HEK293 (cell line): Measurements from ENCODE around the gene SYNE1.

Experiments used
- CTCF ChIA-PET: fragments of 350-600 bp; formaldehyde crosslinking; extraction: SDS; loops from one replicate; lab custom pipeline; 2021; ENCODE audit warnings: antibody characterized with exemption; lab: Yijun Ruan, JAX
- POLR2A ChIA-PET: fragments of 300-600 bp; formaldehyde crosslinking; extraction: SDS; loops from one replicate; lab custom pipeline; 2020; ENCODE audit warnings: antibody characterized with exemption, inconsistent platforms; lab: Yijun Ruan, JAX
- H3K27ac ChIP-seq: fragments of 200-500 bp; sonication (Bioruptor generic); 2 replicates; pipeline ENCODE4 v1.5.1; 2014; ENCODE audit warnings: low read depth, low read length, control low read depth, inconsistent platforms; ENCODE audit errors: extremely low read depth
- H3K36me3 ChIP-seq, 2 experiments: fragments of 200-500 bp in 1 of 2; sonication (Bioruptor generic) in 1 of 2; 1 replicate in 1 of 2; 2 replicates in 1 of 2; pipeline ENCODE4 v1.5.1; 2014 to 2017; ENCODE audit warnings: inconsistent platforms in 2 of 2, low read length in 2 of 2; ENCODE audit not compliant: control insufficient read depth in 2 of 2, insufficient read depth in 1 of 2
- H3K4me1 ChIP-seq: fragments of 200-500 bp; sonication (Bioruptor generic); 2 replicates; pipeline ENCODE4 v1.5.1; 2014; ENCODE audit warnings: mild to moderate bottlenecking, low read length, inconsistent platforms; ENCODE audit not compliant: control insufficient read depth, insufficient read depth
- H3K4me3 ChIP-seq: 2 replicates; pipeline ENCODE4 v1.5.1; 2011; ENCODE audit warnings: low read depth, mild to moderate bottlenecking, control low read depth, low read length, moderate library complexity
- H3K9me3 ChIP-seq: fragments of 200-500 bp; sonication (Bioruptor generic); 2 replicates; pipeline ENCODE4 v1.5.1; 2014; ENCODE audit warnings: low read depth, low read length, inconsistent platforms; ENCODE audit not compliant: control insufficient read depth, insufficient read depth
- BCL11A ChIP-seq: fragments of 450-650 bp; formaldehyde crosslinking; IDR thresholded peaks from 2 replicates; pipeline ENCODE4 v1.5.1; 2016; ENCODE audit warnings: low read depth, missing biosample characterization, missing genetic modification characterization
- BCL6B ChIP-seq: fragments of 450-650 bp; formaldehyde crosslinking; IDR thresholded peaks from 2 replicates; pipeline ENCODE4 v1.5.1; 2017; ENCODE audit warnings: missing biosample characterization, missing genetic modification characterization
- EGR2 ChIP-seq: fragments of 450-650 bp; formaldehyde crosslinking; IDR thresholded peaks from 2 replicates; pipeline ENCODE4 v1.5.1; 2016; ENCODE audit warnings: low read depth, missing biosample characterization, missing genetic modification characterization
- FEZF1 ChIP-seq: fragments of 450-650 bp; formaldehyde crosslinking; IDR thresholded peaks from 2 replicates; pipeline ENCODE4 v1.5.1; 2016; ENCODE audit warnings: missing biosample characterization, missing genetic modification characterization
- GLIS2 ChIP-seq: fragments of 450-650 bp; formaldehyde crosslinking; IDR thresholded peaks from 2 replicates; pipeline ENCODE4 v1.5.1; 2016; ENCODE audit warnings: missing biosample characterization, missing genetic modification characterization
- HIC1 ChIP-seq: fragments of 450-650 bp; formaldehyde crosslinking; IDR thresholded peaks from 2 replicates; pipeline ENCODE4 v1.5.1; 2016; ENCODE audit warnings: missing biosample characterization, missing genetic modification characterization
- INSM2 ChIP-seq: fragments of 450-650 bp; formaldehyde crosslinking; IDR thresholded peaks from 2 replicates; pipeline ENCODE4 v1.5.1; 2016; ENCODE audit warnings: missing biosample characterization, missing genetic modification characterization
- KLF7 ChIP-seq: fragments of 450-650 bp; formaldehyde crosslinking; IDR thresholded peaks from 2 replicates; pipeline ENCODE4 v1.5.1; 2016; ENCODE audit warnings: missing biosample characterization, missing genetic modification characterization, borderline replicate concordance
- MZF1 ChIP-seq: fragments of 450-650 bp; formaldehyde crosslinking; IDR thresholded peaks from 2 replicates; pipeline ENCODE4 v1.5.1; 2017; ENCODE audit warnings: missing biosample characterization, missing genetic modification characterization, borderline replicate concordance
- OSR2 ChIP-seq: fragments of 450-650 bp; formaldehyde crosslinking; IDR thresholded peaks from 2 replicates; pipeline ENCODE4 v1.5.1; 2016; ENCODE audit warnings: missing biosample characterization, missing genetic modification characterization
- OVOL3 ChIP-seq: fragments of 450-650 bp; formaldehyde crosslinking; IDR thresholded peaks from 2 replicates; pipeline ENCODE4 v1.5.1; 2016; ENCODE audit warnings: missing biosample characterization, missing genetic modification characterization
- SP2 ChIP-seq: fragments of 450-650 bp; formaldehyde crosslinking; IDR thresholded peaks from 2 replicates; pipeline ENCODE4 v1.5.1; 2016; ENCODE audit warnings: missing biosample characterization, missing genetic modification characterization
- SP3 ChIP-seq: fragments of 450-650 bp; formaldehyde crosslinking; IDR thresholded peaks from 2 replicates; pipeline ENCODE4 v1.5.1; 2016; ENCODE audit warnings: missing biosample characterization, missing genetic modification characterization
- SP7 ChIP-seq: fragments of 450-650 bp; formaldehyde crosslinking; IDR thresholded peaks from 2 replicates; pipeline ENCODE4 v1.5.1; 2016; ENCODE audit warnings: missing biosample characterization, missing genetic modification characterization
- TSHZ1 ChIP-seq: fragments of 450-650 bp; formaldehyde crosslinking; IDR thresholded peaks from 2 replicates; pipeline ENCODE4 v1.5.1; 2016; ENCODE audit warnings: missing biosample characterization, missing genetic modification characterization, borderline replicate concordance
- WT1 ChIP-seq: fragments of 450-650 bp; formaldehyde crosslinking; IDR thresholded peaks from 2 replicates; pipeline ENCODE4 v1.5.1; 2016; ENCODE audit warnings: missing biosample characterization, missing genetic modification characterization
- ZBTB17 ChIP-seq: fragments of 450-650 bp; formaldehyde crosslinking; IDR thresholded peaks from 2 replicates; pipeline ENCODE4 v1.5.1; 2016; ENCODE audit warnings: missing biosample characterization, missing genetic modification characterization
- ZNF121 ChIP-seq: fragments of 450-650 bp; formaldehyde crosslinking; IDR thresholded peaks from 2 replicates; pipeline ENCODE4 v1.5.1; 2016; ENCODE audit warnings: missing biosample characterization, missing genetic modification characterization
- ZNF157 ChIP-seq: fragments of 450-650 bp; formaldehyde crosslinking; IDR thresholded peaks from 2 replicates; pipeline ENCODE4 v1.5.1; 2016; ENCODE audit warnings: missing biosample characterization, missing genetic modification characterization
- ZNF274 ChIP-seq, 2 experiments: fragments of 200-500 bp in 1 of 2; fragments of 450-650 bp in 1 of 2; sonication (Bioruptor generic) in 1 of 2; formaldehyde crosslinking in 1 of 2; IDR thresholded peaks; 2 replicates each; pipeline versions ENCODE4 v1.5.1 to v1.6.1; 2014 to 2016; ENCODE audit warnings: borderline replicate concordance in 1 of 2, inconsistent platforms in 1 of 2, low read length in 1 of 2, missing biosample characterization in 1 of 2, missing genetic modification characterization in 1 of 2
- ZNF350 ChIP-seq: fragments of 450-650 bp; formaldehyde crosslinking; IDR thresholded peaks from 2 replicates; pipeline ENCODE4 v1.5.0; 2017; ENCODE audit warnings: missing biosample characterization, mild to moderate bottlenecking, missing genetic modification characterization
- ZNF354C ChIP-seq: fragments of 450-650 bp; formaldehyde crosslinking; IDR thresholded peaks from 2 replicates; pipeline ENCODE4 v1.5.1; 2016; ENCODE audit warnings: missing biosample characterization, missing genetic modification characterization, low read depth, borderline replicate concordance
- ZNF366 ChIP-seq: fragments of 450-650 bp; formaldehyde crosslinking; conservative IDR thresholded peaks from 2 replicates; pipeline ENCODE4 v1.5.1; 2016; ENCODE audit warnings: missing biosample characterization, missing genetic modification characterization
- ZNF394 ChIP-seq: fragments of 450-650 bp; formaldehyde crosslinking; IDR thresholded peaks from 2 replicates; pipeline ENCODE4 v1.5.1; 2016; ENCODE audit warnings: missing biosample characterization, missing genetic modification characterization, mild to moderate bottlenecking, moderate library complexity, borderline replicate concordance
- ZNF510 ChIP-seq: fragments of 450-650 bp; formaldehyde crosslinking; IDR thresholded peaks from 2 replicates; pipeline ENCODE4 v1.5.1; 2018; ENCODE audit warnings: mild to moderate bottlenecking, missing genetic modification characterization, missing biosample characterization; ENCODE audit not compliant: insufficient replicate concordance
- ZNF626 ChIP-seq: fragments of 450-650 bp; sonication (Bioruptor Pico); formaldehyde crosslinking; IDR thresholded peaks from 2 replicates; pipeline ENCODE4 v1.5.1; 2018; ENCODE audit warnings: missing biosample characterization, missing genetic modification characterization, inconsistent platforms
- ZNF76 ChIP-seq: fragments of 450-650 bp; formaldehyde crosslinking; IDR thresholded peaks from 2 replicates; pipeline ENCODE4; 2016; ENCODE audit warnings: low read depth, missing biosample characterization, missing genetic modification characterization, borderline replicate concordance

SYNE1 gene

GRCh38 chr6:152458648-152459644, 178.2 kb downstream of the SYNE1 start:
- Histone ChIP-seq H3K36me3 (no peaks in the 10 kb centered on the region), H3K27ac (peak overlapping the region; percentile 31; the same call in 1 of the 2 replicates), H3K9me3 (no peaks in the 10 kb centered on the region), H3K4me1 (peaks cover 15% of the 10 kb centered on the region), H3K4me3 (no peak overlapping the region)
- POLR2A ChIA-PET, result no interaction called here
- CTCF ChIA-PET, result interaction anchor here (0.6 to 1.1 kb wide), 3 partner anchors 26 to 157 kb away, joined by 4 read pairs; no protein-coding TSS in a partner anchor
- TF ChIP-seq BCL11A, result 0 out of 2 replicates have a peak, but pooled peaks have one; percentile 22
- TF ChIP-seq GLIS2 (tag by site-specific recombination), result no peak
- no peak for TF ChIP-seq ZNF510 (tag by site-specific recombination)
- TF ChIP-seq ZBTB17, result peak; percentile 36; the same call in 1 of the 2 replicates
- TF ChIP-seq HIC1 (tag by site-specific recombination), result peak; percentile 47; the same call in 1 of the 2 replicates
- TF ChIP-seq OVOL3 (tag by site-specific recombination), result 0 out of 2 replicates have a peak, but pooled peaks have one; percentile 22
- no peak for TF ChIP-seq ZNF274 (IDR thresholded peaks at IDR 0.05; ENCODE audit: low read length)
- no peak for TF ChIP-seq ZNF274 (tag by site-specific recombination; IDR thresholded peaks at IDR 0.05; ENCODE audit: borderline replicate concordance)
- peak; percentile 78; the same call in 1 of the 2 replicates for TF ChIP-seq BCL6B (tag by site-specific recombination)
- TF ChIP-seq SP3 (tag by site-specific recombination), result peak; percentile 21; the same call in 1 of the 2 replicates
- TF ChIP-seq ZNF157 (tag by site-specific recombination), result no peak
- TF ChIP-seq OSR2 (tag by site-specific recombination), result peak; percentile 51; the same call in 1 of the 2 replicates
- TF ChIP-seq INSM2 (tag by site-specific recombination), result 0 out of 2 replicates have a peak, but pooled peaks have one; percentile 45
- peak; percentile 90 for TF ChIP-seq FEZF1 (tag by site-specific recombination)
- peak; percentile 69 for TF ChIP-seq EGR2
- peak; percentile 92 for TF ChIP-seq WT1
- TF ChIP-seq ZNF354C (tag by site-specific recombination), result no peak
- peak; percentile 72; the same call in 1 of the 2 replicates for TF ChIP-seq TSHZ1
- no peak for TF ChIP-seq SP2
- no peak for TF ChIP-seq ZNF121 (tag by site-specific recombination)
- peak; percentile 67; the same call in 1 of the 2 replicates for TF ChIP-seq ZNF350 (tag by site-specific recombination)
- TF ChIP-seq SP7, result no peak
- TF ChIP-seq MZF1 (tag by site-specific recombination), result 0 out of 2 replicates have a peak, but pooled peaks have one; percentile 15
- peak; percentile 44; the same call in 1 of the 2 replicates for TF ChIP-seq ZNF394 (tag by site-specific recombination)
- no peak for TF ChIP-seq ZNF626
- TF ChIP-seq KLF7, result no peak
- peak; percentile 60; the same call in 1 of the 2 replicates for TF ChIP-seq ZNF366 (tag by site-specific recombination)
- TF ChIP-seq ZNF76 (tag by site-specific recombination), result no peak
